GM21367 (cell line): ENCODE results near the gene LHFPL2.
A peak's percentile ranks its signal among the peaks of the same experiment; 100 is the strongest.

Experiments used
- ATAC-seq: cut with Tn5 transposase; IDR thresholded peaks from one replicate; pipeline ENCODE4 v1.9.1; 2021; ENCODE audit not compliant: unreplicated experiment

The LHFPL2 gene

DNA sequence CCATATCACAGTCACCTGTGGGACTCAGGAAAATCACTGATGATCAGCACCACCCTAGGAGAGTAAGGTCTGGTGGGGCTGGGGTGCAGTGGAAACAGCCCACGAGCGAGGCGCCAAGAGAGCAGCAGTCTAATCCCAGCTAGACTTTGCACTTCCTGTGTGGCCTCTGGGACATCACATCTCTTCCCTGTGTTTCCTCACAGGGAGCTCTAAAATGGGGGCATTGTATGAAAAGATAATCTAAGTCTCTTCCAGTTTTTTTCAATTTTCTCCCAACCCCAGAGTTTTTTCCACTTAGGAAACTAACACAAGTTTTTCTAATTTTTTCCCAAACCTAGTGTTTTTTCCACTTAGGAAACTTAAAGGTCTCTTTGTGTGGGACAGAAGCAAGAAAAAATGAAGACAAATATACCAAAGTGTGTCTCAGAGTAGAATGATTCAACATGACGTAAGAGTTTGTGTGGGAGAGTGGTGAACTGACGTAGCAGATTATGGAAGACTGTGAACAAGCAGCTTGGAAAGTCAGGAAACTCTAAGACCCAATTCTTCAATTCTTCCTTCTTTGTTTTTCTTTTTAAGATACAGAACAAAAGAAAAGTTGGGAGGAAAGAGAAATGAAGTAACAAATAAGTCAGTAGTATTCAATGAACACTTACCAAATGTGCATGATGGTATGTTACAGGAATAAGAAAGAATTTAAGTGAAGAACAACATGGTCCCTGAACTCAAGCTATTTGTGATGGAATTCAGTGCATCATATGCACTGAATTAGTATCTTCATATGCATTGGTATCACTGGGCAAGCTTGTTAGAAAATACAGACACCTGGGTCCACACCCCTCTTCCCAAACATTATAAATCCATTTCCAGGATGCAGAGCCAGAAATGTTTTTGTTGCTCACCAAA, 51.3 kb downstream of the LHFPL2 start:
- no peak for ATAC-seq

DNA sequence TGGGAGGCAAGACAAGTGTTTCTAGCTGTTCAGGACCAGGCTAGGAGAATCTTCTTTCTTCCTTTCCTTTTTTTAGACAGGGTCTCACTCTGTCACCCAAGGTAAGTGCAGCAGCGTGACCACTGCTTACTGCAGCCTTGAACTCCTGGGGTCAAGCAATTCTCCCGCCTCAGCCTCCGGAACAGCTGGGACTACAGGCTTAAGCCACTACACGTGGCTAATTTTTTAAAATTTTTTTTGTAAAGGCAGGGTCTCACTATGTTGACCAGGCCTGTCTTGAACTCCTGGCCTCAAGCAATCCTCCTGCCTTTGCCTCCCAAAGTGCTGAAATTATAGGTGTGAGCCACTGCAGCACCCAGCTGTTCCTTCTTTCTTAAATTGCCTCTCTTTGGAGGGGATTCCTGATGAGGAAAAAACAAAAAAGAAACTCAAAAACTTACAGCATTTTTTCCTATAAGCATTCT, 53.1 kb downstream of the LHFPL2 start:
- no peak for ATAC-seq

DNA sequence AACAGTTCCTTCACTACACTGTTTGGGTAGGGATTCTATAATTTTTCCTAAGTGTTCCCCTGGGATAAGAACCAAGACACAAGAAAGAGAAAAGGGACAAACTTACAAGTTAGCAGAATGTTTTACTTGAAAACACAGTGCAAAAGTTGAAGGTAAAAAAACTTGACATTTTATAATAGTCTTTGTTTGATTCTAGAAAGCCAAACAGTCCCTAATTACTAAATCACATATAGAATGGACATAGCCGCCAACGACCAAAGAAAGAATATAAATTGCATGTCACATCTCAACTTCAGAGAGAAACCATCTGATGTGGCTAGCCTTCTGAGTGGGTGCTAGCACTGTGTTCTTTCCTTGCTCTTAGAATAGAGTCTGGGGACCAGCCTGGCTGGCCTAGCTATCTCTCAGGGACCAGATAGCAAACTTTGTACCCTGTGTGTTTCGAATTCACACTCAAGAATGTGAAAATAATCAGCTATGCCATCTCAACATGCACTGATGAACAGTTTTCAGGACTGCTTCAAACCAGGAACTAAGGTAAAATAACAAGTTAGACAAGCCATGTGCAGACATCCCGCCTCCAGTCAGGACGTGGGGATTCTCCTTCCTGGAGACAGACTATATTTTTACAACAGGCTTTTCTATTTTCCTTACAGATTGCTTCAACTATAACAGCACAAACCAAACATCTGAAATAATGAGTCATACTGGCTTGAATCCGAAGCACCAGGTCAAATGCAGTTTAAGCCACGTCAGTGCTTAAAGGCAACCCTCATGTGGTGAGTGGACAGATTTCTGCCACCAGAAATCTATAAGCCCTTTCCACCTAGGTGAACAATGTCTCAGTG, 53.7 kb downstream of the LHFPL2 start:
- no peak for ATAC-seq

DNA sequence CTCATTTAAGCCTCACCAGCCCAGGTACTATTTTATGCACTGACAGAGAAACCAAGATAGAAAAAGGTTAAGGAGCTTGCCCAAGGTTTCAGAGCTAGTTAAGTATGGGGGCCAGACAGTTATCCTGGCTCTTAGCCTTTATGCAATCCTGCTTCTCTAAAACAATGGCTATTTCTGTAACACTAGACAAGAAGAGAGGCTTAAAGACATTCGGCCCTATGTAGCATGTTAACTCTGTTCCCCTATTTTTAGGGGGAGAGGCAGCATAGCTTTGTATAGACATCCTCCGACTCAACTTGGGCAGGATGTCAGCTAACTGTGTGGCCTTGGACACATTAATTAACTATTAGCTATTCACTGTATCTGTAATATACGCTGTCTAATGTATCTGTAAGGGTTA, 54.6 kb downstream of the LHFPL2 start:
- no peak for ATAC-seq

DNA sequence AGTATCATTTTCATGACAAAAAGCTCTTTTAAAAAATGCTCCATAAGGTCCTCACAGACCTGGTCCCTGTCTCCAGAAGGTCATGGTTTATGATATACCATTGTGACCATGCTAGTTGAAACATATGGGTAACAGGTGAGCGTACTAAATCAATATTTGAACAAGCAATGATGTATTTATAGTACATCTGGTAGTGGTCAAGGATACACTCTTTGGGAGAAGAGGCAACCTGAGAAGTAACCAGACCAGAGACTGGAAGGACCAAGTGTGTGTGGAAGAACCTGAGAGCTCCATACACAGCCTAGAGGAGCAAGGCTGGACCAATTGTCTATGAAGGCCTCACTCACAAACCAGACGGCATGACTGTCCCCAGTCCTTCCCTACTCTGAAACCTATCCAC, 55.1 kb downstream of the LHFPL2 start:
- no peak for ATAC-seq

DNA sequence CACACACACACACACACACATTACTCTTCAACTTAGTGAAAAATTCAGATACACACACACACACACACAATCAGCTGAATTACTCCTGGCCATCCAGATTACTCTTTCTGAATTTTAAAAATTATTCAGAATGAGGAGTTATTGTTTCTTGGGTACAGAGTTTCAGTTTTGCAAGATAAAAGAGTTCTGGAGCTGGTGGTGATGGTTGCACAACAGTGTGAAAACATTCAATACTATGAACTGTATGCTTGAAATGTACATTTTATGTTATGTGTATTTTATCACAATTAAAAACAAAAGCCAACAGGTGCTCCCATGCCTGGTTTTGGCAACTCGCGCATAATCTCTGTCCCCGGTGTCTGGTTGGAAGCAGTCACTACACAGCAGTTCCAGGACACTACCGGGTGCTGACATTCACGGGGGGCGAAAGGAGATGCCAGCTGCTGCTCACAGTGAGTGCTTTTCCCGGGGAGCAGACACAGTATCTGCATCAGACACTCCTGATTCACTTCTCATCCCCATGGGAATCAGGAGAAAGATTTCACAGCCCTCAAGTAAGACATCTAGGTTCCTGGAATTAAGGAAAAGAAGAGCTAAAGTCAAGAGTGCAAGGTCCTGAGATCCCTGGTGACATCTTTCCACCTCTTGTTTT, 55.7 kb downstream of the LHFPL2 start:
- no peak for ATAC-seq

DNA sequence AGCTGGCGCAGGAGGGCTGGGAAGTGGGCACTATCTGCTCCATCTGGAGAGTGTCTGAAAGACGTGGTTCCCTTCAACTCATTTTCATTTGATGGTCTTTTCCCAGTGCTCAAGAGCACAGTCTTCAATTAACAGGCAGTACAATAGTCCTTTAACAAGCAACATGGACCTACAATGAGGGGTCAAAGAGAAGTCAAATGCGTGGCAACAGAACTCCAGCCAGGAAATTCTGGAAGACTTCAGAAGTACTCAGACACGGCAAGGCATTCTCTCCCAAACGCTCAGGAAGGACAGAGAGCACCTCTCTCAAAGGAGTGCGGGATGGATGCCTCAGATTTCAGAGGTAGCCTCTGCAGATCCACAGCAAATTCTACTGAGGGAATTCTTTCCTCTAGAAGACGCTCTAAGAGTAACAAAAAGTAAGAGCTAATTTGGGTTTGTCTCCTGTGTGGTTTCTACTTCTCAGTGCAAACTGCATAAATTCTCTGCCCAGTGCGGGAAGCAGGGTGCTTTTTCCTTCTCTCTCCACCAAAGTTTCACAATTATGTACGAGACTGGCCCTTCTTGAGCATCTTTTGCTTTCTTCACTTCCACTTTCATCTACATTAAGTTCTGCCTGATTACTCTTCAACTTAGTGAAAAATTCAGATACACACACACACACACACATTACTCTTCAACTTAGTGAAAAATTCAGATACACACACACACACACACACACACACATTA, 56.4 kb downstream of the LHFPL2 start:
- peak; percentile 74 for ATAC-seq

DNA sequence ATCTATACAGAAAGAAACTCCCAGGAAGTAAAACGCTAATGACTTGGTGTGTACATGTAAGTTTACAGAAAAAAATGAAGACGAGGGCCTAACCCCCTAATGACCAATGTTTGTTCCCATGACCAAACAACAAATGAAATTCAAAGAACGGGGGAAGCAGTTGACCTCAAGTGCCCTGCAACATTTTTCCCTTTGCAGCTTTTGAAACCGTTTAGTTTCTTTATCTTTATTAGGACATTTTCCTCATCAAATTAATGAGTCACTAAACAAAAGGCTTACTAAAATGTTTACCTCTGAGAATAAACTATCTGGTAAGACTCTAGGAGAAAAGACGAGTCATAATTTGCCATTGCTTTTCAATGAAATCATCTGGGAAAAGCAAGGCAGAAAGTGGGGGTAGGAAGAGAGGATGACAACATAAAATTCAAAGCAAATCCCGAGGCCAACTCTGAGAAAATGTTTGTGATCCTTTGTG, 57.4 kb downstream of the LHFPL2 start:
- ATAC-seq = no peak

DNA sequence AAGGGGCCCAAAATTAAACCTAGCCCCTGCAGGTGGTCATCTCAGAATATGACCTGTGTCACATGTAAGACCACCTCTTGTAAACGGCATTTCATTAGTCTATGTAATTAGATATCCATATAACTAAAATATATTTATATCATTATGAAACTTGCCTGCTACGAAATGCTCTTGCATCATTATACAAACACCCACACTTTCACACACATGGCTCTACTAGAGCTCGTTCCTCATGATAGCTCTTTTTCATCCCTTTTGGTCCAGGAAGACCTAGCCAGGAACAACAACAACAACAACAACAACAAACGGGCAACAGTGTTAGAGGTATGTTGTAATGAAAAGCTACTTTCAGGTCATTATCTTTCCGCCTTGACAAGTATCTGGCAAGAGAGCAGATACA, 58.6 kb downstream of the LHFPL2 start:
- ATAC-seq = no peak

DNA sequence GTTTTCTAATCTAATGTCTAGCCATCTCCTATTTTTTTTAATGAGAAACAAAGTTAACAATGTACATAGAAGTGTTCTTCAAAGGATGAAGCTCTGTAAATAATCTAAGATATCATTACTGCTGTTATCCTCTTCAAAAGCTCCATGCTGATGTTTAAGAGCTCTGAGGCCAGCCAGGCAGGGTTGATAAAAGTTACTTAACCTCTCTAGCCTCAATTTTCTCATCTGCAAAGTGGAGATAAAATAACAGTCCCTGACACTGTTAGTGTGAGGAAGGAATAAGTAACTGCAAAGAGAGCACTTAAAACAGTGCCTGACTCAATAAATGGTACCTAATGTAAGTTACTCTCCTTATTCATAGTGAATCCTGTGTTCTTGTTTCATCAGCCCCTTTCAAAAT, 60.1 kb downstream of the LHFPL2 start:
- ATAC-seq = no peak

DNA sequence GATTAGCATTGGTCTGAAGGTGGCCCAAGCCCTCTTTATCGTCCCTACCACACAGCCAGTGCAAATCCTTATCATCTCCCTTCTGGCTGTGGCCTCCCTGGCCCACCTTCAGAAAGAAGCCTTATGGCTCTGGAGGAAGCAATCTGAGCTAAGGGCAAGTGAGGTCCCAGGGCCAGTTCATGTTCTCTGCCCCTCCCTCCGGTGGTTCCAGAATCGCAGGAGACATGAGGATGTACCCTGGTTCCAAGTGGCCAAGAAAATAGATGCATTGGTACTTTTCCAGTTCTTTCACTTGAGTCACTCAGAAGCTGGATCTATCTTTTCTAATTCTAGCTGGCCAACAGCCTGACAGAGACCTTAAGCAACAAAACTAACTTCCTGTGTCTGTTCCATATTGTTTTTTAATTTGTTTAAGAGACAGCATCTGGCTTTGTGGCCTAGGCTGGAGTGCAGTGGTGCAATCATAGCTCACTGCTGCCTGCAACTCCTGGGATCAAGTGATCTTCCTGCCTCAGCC, 60.7 kb downstream of the LHFPL2 start:
- no peak for ATAC-seq

DNA sequence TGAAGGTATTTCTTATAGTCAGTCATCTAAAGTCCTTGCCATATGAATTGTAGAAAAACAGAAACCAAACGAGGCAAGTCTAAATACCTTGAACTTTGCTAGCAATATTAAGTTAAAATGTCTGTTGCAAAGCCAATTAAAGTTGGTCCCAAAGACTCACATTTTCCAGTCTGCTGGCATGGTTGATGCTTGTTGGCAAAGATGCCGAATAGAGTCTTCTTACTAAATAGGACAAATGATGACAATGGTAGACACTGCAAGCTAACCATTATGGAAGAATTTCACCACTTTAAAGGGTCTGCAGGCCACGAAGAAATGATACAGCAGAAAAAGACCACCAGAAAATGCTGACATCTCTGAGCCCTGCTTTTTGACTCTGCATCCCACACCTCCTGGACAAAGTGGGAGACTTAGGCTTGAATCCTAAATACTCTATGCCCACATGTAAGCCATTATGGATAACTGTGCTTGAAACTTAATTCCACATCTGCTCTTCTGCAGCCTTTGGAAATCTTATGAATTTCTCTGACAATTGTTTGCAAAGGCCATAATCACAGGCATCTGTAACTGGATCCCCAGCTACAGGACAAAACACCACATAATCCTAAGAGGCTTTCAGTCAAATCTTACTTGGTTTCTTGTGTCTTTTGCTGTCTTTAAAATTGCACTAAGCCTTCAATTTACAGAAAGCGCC, 61.3 kb downstream of the LHFPL2 start:
- no peak for ATAC-seq

DNA sequence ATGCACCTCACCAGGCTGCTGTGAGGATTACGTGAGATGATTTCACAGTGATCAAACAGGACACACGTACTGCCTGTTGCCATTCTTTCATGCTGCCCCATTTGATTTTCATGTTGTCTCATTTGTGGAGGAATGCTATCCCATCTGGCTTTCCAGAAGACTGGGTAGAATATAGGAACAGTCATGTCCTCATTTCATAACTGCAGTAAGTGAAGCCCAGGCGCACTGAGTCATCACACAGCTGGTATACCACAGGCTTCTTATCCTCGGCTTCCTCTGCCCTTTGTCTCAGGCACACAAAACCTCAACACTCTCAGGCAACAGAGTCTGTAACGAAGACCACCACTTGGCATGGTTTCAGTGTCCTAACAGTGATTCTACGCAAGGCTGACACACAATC, 62.3 kb downstream of the LHFPL2 start:
- ATAC-seq = no peak

DNA sequence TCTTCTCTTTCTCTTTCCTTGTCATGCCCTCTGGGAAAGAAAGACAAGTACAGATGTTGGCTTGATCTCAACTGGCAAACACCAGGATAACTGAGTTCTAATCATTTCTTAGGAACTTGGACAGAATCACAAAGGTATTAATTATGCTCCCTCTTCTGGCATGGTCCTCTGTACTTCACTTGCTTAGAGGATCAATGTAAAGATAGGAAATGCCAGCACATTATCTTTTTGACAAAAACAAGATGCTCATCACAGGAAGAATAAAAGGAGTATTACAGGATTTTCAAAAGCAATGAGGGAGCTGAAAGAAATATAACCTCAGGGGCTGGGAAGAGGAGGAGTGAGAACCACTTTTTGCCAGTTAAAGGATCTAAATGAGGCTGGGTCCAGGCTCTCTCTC, 70.6 kb downstream of the LHFPL2 start:
- ATAC-seq = no peak

DNA sequence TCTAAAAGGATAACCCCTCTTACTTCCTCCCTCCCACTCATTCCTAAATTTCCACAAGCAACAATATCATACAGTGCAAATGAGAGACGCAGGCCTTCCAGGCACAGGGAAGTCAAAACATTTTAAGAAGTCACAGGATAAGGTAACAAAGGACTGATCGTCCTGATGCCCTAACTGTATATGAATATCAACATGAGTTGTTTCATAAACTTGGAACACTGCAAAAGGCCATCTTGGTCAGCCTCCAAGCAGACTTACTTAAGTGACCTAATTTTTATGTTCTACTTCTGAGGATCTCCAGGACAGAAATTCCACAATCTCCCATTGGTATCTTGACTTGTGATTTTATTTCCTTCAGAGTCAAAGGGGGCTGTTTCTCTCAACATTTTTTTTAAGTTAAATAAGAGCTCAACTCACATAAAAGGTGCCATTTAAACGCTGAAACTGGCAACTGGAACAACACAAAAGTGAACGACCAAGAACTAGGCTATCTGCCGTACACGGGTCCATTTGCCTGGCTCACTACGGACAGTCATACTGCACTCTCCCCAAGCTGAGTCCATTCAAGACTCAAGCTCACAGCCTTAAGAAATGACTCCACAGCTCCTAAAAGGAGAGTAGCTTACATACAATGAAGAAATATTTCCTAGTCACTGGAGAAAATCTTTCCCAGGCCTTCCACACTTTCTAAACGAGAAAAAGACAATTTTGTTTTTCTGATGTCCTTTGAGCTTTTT, 71.3 kb downstream of the LHFPL2 start:
- ATAC-seq = no peak

DNA sequence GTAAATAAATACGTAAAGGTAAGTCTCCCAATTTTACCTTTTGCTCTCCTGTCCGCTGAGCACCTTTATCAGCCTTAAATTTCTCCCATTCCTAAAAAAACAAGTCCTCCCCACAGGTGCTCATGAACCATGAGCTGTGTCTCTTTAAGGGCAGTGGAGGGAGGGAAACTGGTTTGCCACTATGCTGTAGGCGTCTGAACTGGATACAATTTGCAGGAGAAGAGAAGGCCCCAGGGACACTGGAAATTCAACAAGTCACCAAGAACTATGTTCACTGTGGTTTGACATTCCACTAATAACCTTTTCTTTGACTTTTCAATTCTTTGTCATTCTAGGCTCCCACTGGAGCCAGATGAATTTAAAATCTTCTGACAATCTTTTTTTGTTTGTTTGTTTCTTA, 72.2 kb downstream of the LHFPL2 start:
- no peak for ATAC-seq

DNA sequence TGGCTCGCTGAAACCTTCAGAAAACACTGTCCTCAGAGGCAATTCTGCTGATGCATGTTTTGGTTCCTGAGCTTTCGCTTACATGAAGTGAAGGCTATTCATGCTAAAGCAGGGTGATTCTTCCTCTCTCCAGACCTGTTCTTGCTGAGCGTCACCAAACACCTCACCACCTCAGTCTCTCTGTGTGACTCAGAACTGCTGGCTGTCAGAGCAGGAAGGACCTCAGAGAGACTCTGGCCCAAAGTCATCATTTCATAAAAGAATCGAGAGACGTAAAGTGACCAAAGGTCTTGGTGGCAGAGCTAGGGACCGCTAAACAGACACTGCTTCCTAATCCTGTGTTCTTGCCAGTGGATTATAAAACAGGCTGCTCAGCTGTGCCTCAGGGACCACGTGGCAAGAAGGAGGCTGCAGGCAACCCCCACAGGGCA, 73.8 kb downstream of the LHFPL2 start:
- peak; percentile 49 for ATAC-seq

DNA sequence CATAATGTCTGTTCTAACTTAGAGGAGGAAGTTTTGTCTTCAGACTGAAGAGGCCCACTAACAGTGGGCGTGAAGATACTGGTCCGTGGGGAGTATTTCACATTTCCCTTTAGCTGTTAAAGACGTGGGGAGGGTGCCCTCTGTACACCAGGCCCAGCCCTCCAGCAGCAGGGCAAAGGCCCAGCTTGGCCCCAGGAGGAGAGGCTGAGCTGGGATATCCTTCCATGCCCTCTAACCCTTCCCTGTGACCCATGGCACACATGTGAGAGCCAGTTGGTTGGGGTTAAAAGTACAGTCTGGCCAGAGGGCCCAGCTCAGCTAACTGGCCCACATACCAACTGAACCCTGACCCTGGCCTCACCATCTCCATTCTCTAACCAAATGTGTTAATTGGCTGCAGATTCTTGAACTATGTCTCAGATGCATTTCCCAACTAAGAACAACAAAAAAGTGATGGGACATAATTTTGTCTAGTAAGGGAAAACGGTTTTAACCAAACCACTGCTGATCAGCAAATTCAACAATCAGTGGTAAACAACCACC, 74.4 kb downstream of the LHFPL2 start:
- ATAC-seq = no peak

DNA sequence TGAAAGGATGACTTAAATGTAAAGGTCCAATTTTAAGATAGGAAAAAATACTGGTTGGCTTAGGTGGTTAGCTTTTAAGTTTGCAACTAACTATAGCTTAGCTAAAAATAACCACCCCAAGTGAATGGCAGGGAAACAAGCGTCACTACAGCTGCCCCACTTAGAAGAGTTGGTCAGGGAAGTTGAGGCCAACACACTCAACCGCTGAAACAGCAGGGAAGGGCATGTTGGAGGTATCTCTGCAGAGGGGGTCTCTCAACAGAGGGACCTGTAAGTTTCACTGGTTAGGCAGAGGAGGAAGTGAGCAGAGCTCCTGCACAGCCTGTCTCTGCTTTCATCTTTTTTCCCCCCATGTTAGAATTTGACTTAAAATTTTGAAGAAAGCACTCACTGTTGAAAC, 75.3 kb downstream of the LHFPL2 start:
- ATAC-seq = peak; percentile 48
